Activated CD4-positive, CD25-positive, alpha-beta regulatory T cell treated with anti-CD3 and anti-CD28 coated beads, Interleukin-2, amount 50 U/mL, for 72 hours (primary cell): Measurements from ENCODE around the gene PTP4A1.

ENCODE experiments used
- DNase-seq: peaks from one replicate; pipeline ENCODE4 v3.0.0; 2021

PTP4A1 gene

GRCh38 chr6:63558278-63558677 is 14.0 kb upstream of the PTP4A1 start:
- no peak for DNase-seq

- DNase-seq, result no peak
These were observed 11.4 kb upstream of the PTP4A1 start for GRCh38 chr6:63560801-63561287.

- DNase-seq, result no peak
These were observed 11.0 kb upstream of the PTP4A1 start for GRCh38 chr6:63561288-63561687.

- DNase-seq, result no peak
These were observed 9.0 kb upstream of the PTP4A1 start for GRCh38 chr6:63563235-63563634.

- DNase-seq, result no peak
These were observed 7.1 kb upstream of the PTP4A1 start for GRCh38 chr6:63565058-63565726.

GRCh38 chr6:63565727-63566596 is 6.3 kb upstream of the PTP4A1 start:
- DNase-seq, result no peak

GRCh38 chr6:63567966-63568365 is 4.3 kb upstream of the PTP4A1 start:
- DNase-seq, result no peak

- DNase-seq, result peak; percentile 57
These were observed 778 bp upstream of the PTP4A1 start for GRCh38 chr6:63571361-63572043.

- DNase-seq, result no peak
These were observed 431 bp downstream of the PTP4A1 start for GRCh38 chr6:63572747-63573075.

GRCh38 chr6:63573076-63573898 is 1.0 kb downstream of the PTP4A1 start:
- DNase-seq, result peak; percentile 77

- DNase-seq, result peak; percentile 36
These were observed 1.7 kb downstream of the PTP4A1 start for GRCh38 chr6:63573899-63574553.

GRCh38 chr6:63574554-63574900 is 2.2 kb downstream of the PTP4A1 start:
- DNase-seq, result no peak

GRCh38 chr6:63576147-63576772 is 4.0 kb downstream of the PTP4A1 start:
- DNase-seq, result no peak

GRCh38 chr6:63576985-63577712 is 4.9 kb downstream of the PTP4A1 start:
- no peak for DNase-seq

- DNase-seq, result no peak
These were observed 6.5 kb downstream of the PTP4A1 start for GRCh38 chr6:63578757-63579156.

- DNase-seq, result no peak
These were observed 7.8 kb downstream of the PTP4A1 start for GRCh38 chr6:63579937-63580703.

GRCh38 chr6:63580704-63580961 is 8.4 kb downstream of the PTP4A1 start:
- DNase-seq, result no peak

GRCh38 chr6:63581355-63582013 is 9.2 kb downstream of the PTP4A1 start:
- no peak for DNase-seq

GRCh38 chr6:63582579-63583231 is 10.4 kb downstream of the PTP4A1 start:
- no peak for DNase-seq

- no peak for DNase-seq
These were observed 11.8 kb downstream of the PTP4A1 start for GRCh38 chr6:63584125-63584514.
